Retinal pigment epithelial cell (primary cell): Measurements from ENCODE around the gene HAUS7.

Experiments used
- DNase-seq: peaks from one replicate; pipeline ENCODE4 v3.0.0-alpha.2; 2010; ENCODE audit warnings: low read depth
- H3K4me3 ChIP-seq: 2 replicates; pipeline ENCODE4 v1.5.1; 2011; ENCODE audit warnings: mild to moderate bottlenecking, low read length, control low read depth, moderate library complexity
- CTCF ChIP-seq: conservative IDR thresholded peaks from 2 replicates; pipeline ENCODE4 v1.5.1; 2011; ENCODE audit warnings: low read depth, low read length, control low read depth, inconsistent platforms

HAUS7 gene

GRCh38 chrX:153477901-153478300 is 7.5 kb upstream of the HAUS7 start:
- DNase-seq: no peak
- TF ChIP-seq CTCF: no peak
- no peak overlapping the region for H3K4me3 ChIP-seq

DNA sequence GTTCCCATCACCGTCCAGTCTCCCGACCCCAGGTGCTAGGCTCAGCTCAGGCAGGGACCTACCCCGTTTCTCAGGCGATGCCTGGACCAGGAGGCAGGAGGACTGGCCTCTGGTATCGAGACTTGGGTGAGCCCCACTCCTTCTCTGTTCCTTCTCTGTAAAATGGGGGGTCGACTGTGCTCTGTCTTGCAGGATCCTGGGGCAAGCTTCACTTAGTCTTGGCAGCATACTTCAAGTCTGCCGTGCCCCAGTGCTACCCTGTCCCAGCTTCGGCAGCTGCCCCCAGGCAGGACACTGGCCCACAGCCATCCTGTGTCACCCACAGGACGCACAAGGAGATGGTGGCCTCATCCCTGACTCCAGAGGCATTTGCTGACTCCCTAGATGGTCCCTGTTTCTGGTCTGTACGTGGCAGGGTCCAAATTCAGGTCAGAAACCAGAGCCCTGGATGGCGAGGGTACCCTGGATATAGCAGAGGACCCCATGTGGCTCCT is 7.0 kb upstream of the HAUS7 start:
- H3K4me3 ChIP-seq: no peak overlapping the region
- no peak for TF ChIP-seq CTCF
- no peak for DNase-seq

DNA sequence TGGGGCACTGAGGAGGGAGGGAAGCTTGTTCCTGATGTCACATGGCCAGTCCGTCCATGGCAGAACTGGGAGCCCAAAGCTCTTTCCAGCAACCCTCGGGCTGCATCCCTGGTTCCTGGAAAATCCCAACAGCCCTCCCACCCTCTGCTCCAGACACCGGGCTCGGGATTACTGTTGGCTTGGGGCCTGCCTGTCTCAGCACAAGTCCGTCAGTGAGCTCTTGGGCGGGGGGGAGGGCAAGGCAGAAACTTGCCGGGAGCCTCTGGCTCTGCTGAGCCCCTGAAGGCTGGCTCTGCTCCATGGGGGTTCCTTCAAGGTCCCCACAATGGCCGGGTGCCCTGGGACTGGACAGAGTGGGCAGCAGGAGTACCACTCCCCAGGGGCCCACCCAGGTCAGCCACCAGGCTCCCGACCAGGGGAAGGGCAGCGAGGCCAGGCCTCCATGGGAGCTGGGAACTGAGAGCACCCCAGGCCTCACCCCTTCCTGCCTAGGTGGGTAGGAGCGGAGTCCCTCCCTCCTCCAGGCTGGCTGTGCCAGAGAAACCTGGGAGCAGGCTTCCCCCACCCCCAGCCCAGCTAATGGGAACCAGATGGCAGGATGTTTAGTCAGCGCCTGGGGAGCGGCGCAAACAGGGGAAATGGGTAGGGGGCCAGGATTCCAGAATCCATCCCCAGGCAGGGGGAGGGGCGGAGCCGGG is 6.4 kb upstream of the HAUS7 start:
- no peak for DNase-seq
- TF ChIP-seq CTCF: no peak
- H3K4me3 ChIP-seq: no peak overlapping the region

DNA sequence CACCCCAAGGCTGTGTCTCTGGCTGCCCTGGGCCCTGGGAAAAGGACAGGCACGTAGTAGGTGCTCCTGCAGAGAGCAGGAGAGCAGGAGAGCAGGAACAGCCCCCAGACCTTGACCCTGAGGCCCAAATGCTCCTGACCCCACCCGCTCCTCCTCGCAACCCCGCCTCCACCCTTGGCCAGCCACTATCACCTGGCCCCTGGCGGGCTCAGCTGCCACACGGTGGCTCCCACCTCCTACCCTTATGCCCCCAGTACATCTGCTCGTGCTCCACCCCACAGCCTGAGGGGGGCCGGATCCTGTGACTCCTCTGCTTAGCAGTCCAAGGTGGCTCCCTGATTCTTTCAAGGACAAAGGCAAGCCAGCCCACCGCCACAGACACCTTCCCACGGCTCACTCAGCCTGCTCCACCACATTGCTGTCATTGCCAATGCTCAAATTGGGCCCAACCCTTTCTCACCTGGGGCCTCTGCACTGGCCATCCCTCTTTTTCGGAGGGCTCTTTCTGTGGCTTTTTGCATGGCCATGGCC is 5.4 kb upstream of the HAUS7 start:
- no peak for TF ChIP-seq CTCF
- DNase-seq: no peak
- H3K4me3 ChIP-seq: no peak overlapping the region

DNA sequence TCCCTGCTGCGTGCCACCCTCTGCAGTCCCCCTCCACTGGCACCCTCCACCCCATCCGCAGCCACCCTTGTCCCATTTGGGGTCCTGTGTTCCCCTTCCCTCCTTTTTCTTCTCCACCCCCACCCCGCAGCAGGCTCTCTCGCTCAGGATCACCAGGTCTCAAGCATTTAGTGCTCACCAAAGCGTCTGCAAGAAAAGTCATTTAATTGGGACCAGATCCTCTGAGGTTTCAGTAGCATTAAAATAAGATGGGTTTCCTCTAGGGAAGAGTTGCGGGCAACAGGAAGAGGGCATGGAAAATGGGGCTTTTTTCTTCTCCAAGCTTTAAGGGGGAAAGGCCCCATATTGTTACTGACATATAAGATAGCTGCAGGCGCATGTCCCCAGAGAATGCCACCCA is 4.9 kb upstream of the HAUS7 start:
- no peak for DNase-seq
- H3K4me3 ChIP-seq: no peak overlapping the region
- TF ChIP-seq CTCF: no peak

GRCh38 chrX:153474718-153475117 is 4.3 kb upstream of the HAUS7 start:
- no peak for DNase-seq
- TF ChIP-seq CTCF: no peak
- no peak overlapping the region for H3K4me3 ChIP-seq

DNA sequence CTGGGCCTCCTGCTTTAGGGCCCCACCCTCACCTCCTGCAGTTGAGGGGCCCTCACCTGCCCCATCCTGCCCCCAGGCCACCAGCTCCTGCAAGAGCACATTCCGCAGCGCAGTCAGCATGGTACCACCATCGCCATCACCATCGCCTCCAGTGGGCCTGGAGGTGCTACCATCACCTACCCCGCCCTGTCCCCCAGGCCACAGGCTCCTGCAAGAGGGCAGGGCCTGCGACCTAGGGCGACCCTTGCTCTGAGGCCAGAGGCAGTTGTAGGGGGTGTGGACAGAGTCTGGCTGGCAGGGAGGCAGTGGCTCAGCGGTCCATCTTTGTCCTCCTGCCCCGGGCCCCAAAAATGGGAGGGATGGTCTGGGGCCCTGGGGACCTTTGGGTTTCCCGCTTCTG is 3.9 kb upstream of the HAUS7 start:
- no peak for TF ChIP-seq CTCF
- no peak for DNase-seq
- no peak overlapping the region for H3K4me3 ChIP-seq
